Measurements from ENCODE around the gene DNAJC1.

DNAJC1 gene

GRCh38 chr10:21756707-21757106, 246.8 kb downstream of the DNAJC1 start:
- no peak for DNase-seq

- no peak for DNase-seq
Observed at GRCh38 chr10:21754410-21755011, 249.0 kb downstream of the DNAJC1 start.

GRCh38 chr10:21753497-21754270, 249.8 kb downstream of the DNAJC1 start:
- DNase-seq = no peak

- DNase-seq = peak; percentile 100
Observed at GRCh38 chr10:21751341-21752310, 251.9 kb downstream of the DNAJC1 start.

GRCh38 chr10:21750424-21750823, 253.1 kb downstream of the DNAJC1 start:
- DNase-seq = no peak

- DNase-seq = no peak
Observed at GRCh38 chr10:21749788-21750187, 253.7 kb downstream of the DNAJC1 start.

GRCh38 chr10:21747809-21748208, 255.7 kb downstream of the DNAJC1 start:
- DNase-seq = no peak

- DNase-seq = no peak
Observed at GRCh38 chr10:21746118-21746517, 257.4 kb downstream of the DNAJC1 start.

GRCh38 chr10:21744223-21744622, 259.3 kb downstream of the DNAJC1 start:
- DNase-seq = no peak

- no peak for DNase-seq
Observed at GRCh38 chr10:21742740-21743412, 260.7 kb downstream of the DNAJC1 start.

- DNase-seq = no peak
Observed at GRCh38 chr10:21740989-21741388, 262.5 kb downstream of the DNAJC1 start.

- no peak for DNase-seq
Observed at GRCh38 chr10:21737106-21737505, 266.4 kb downstream of the DNAJC1 start.

GRCh38 chr10:21733710-21734109, 269.8 kb downstream of the DNAJC1 start:
- no peak for DNase-seq

GRCh38 chr10:21732067-21732772, 271.3 kb downstream of the DNAJC1 start:
- DNase-seq = peak; percentile 53

GRCh38 chr10:21728618-21729017, 274.9 kb downstream of the DNAJC1 start:
- no peak for DNase-seq

GRCh38 chr10:21727452-21728168, 275.9 kb downstream of the DNAJC1 start:
- no peak for DNase-seq

- no peak for DNase-seq
Observed at GRCh38 chr10:21726601-21727225, 276.8 kb downstream of the DNAJC1 start.

GRCh38 chr10:21724687-21725367, 278.7 kb downstream of the DNAJC1 start:
- peak; percentile 95 for DNase-seq

GRCh38 chr10:21724020-21724589, 279.4 kb downstream of the DNAJC1 start:
- DNase-seq = no peak

- no peak for DNase-seq
Observed at GRCh38 chr10:21722209-21722608, 281.3 kb downstream of the DNAJC1 start.

All from NCI-H1092 treated with DMSO at 0.1 percent for 48 hours (cell line).